Measurements from ENCODE around the gene NT5C2.
"Not testable (repeated sequence)": the region's sequence is repeated elsewhere in the genome, so short reads cannot be mapped to it uniquely, and the experiment has no call there.

NT5C2 gene

GRCh38 chr10:103168438-103168837 is 24.6 kb downstream of the NT5C2 start:
- DNase-seq (ENCODE audit: insufficient read length, low spot score) = no peak
- FAIRE-seq = no peak
- TF ChIP-seq POLR2A (IDR thresholded peaks at IDR 0.05; ENCODE audit: low read depth, low read length) (no peak), POU2F2 (IDR thresholded peaks at IDR 0.05; ENCODE audit: low read depth, low read length) (no peak), TAF1 (IDR thresholded peaks at IDR 0.05; ENCODE audit: low read depth, low read length) (no peak), SPI1 (IDR thresholded peaks at IDR 0.05; ENCODE audit: low read depth, low read length) (no peak), POLR2AphosphoS5 (IDR thresholded peaks at IDR 0.05; ENCODE audit: low read depth, low read length) (no peak), PAX5 (IDR thresholded peaks at IDR 0.05; ENCODE audit: insufficient read depth, low read length, severe bottlenecking) (no peak)

- not testable (repeated sequence) for DNase-seq (ENCODE audit: insufficient read length, low spot score); FAIRE-seq
Measured at GRCh38 chr10:103167554-103167953, 25.5 kb downstream of the NT5C2 start.

- no peak for TF ChIP-seq POU2F2 (IDR thresholded peaks at IDR 0.05; ENCODE audit: low read depth, low read length)
- TF ChIP-seq SPI1 (IDR thresholded peaks at IDR 0.05; ENCODE audit: low read depth, low read length) = no peak
- no peak for TF ChIP-seq PAX5 (IDR thresholded peaks at IDR 0.05; ENCODE audit: insufficient read depth, low read length, severe bottlenecking)
- no peak for TF ChIP-seq POLR2AphosphoS5 (IDR thresholded peaks at IDR 0.05; ENCODE audit: low read depth, low read length)
- TF ChIP-seq TAF1 (IDR thresholded peaks at IDR 0.05; ENCODE audit: low read depth, low read length) = no peak
- no peak for TF ChIP-seq POLR2A (IDR thresholded peaks at IDR 0.05; ENCODE audit: low read depth, low read length)
- no peak for DNase-seq (ENCODE audit: insufficient read length, low spot score)
- no peak for FAIRE-seq
Measured at GRCh38 chr10:103166523-103166922, 26.5 kb downstream of the NT5C2 start.

- FAIRE-seq; DNase-seq (ENCODE audit: insufficient read length, low spot score): not testable (repeated sequence)
Measured at GRCh38 chr10:103163766-103164403, 29.2 kb downstream of the NT5C2 start.

- no peak for DNase-seq (ENCODE audit: insufficient read length, low spot score)
- FAIRE-seq = no peak
- TF ChIP-seq PAX5 (IDR thresholded peaks at IDR 0.05; ENCODE audit: insufficient read depth, low read length, severe bottlenecking) = no peak
- TF ChIP-seq TAF1 (IDR thresholded peaks at IDR 0.05; ENCODE audit: low read depth, low read length) = no peak
- TF ChIP-seq SPI1 (IDR thresholded peaks at IDR 0.05; ENCODE audit: low read depth, low read length) = no peak
- TF ChIP-seq POLR2AphosphoS5 (IDR thresholded peaks at IDR 0.05; ENCODE audit: low read depth, low read length) = no peak
- no peak for TF ChIP-seq POLR2A (IDR thresholded peaks at IDR 0.05; ENCODE audit: low read depth, low read length)
- no peak for TF ChIP-seq POU2F2 (IDR thresholded peaks at IDR 0.05; ENCODE audit: low read depth, low read length)
Measured at GRCh38 chr10:103157246-103157645, 35.8 kb downstream of the NT5C2 start.

- DNase-seq (ENCODE audit: insufficient read length, low spot score) = no peak
- TF ChIP-seq POU2F2 (IDR thresholded peaks at IDR 0.05; ENCODE audit: low read depth, low read length) = no peak
- no peak for TF ChIP-seq POLR2A (IDR thresholded peaks at IDR 0.05; ENCODE audit: low read depth, low read length)
- no peak for TF ChIP-seq POLR2AphosphoS5 (IDR thresholded peaks at IDR 0.05; ENCODE audit: low read depth, low read length)
- no peak for TF ChIP-seq SPI1 (IDR thresholded peaks at IDR 0.05; ENCODE audit: low read depth, low read length)
- TF ChIP-seq PAX5 (IDR thresholded peaks at IDR 0.05; ENCODE audit: insufficient read depth, low read length, severe bottlenecking) = no peak
- TF ChIP-seq TAF1 (IDR thresholded peaks at IDR 0.05; ENCODE audit: low read depth, low read length) = no peak
- FAIRE-seq = no peak
Measured at GRCh38 chr10:103155471-103156085, 37.5 kb downstream of the NT5C2 start.

- no peak for DNase-seq (ENCODE audit: insufficient read length, low spot score)
- TF ChIP-seq POLR2A (IDR thresholded peaks at IDR 0.05; ENCODE audit: low read depth, low read length) (no peak), SPI1 (IDR thresholded peaks at IDR 0.05; ENCODE audit: low read depth, low read length) (no peak), POLR2AphosphoS5 (IDR thresholded peaks at IDR 0.05; ENCODE audit: low read depth, low read length) (no peak), POU2F2 (IDR thresholded peaks at IDR 0.05; ENCODE audit: low read depth, low read length) (no peak), PAX5 (IDR thresholded peaks at IDR 0.05; ENCODE audit: insufficient read depth, low read length, severe bottlenecking) (no peak), TAF1 (IDR thresholded peaks at IDR 0.05; ENCODE audit: low read depth, low read length) (no peak)
Measured at GRCh38 chr10:103154521-103155299, 38.4 kb downstream of the NT5C2 start.

GRCh38 chr10:103153302-103154197 is 39.5 kb downstream of the NT5C2 start:
- DNase-seq (ENCODE audit: insufficient read length, low spot score) (no peak), FAIRE-seq (no peak)
- TF ChIP-seq TAF1 (IDR thresholded peaks at IDR 0.05; ENCODE audit: low read depth, low read length) (no peak), POLR2A (IDR thresholded peaks at IDR 0.05; ENCODE audit: low read depth, low read length) (no peak)

More at GRCh38 chr10:103154521-103155299, 38.4 kb downstream of the NT5C2 start:
- no peak for FAIRE-seq

GRCh38 chr10:103149991-103150622 is 43.0 kb downstream of the NT5C2 start:
- no peak for DNase-seq (ENCODE audit: insufficient read length, low spot score)
- TF ChIP-seq PAX5 (IDR thresholded peaks at IDR 0.05; ENCODE audit: insufficient read depth, low read length, severe bottlenecking) (no peak), SPI1 (IDR thresholded peaks at IDR 0.05; ENCODE audit: low read depth, low read length) (no peak), TAF1 (IDR thresholded peaks at IDR 0.05; ENCODE audit: low read depth, low read length) (no peak), POLR2A (IDR thresholded peaks at IDR 0.05; ENCODE audit: low read depth, low read length) (no peak), POU2F2 (IDR thresholded peaks at IDR 0.05; ENCODE audit: low read depth, low read length) (no peak), POLR2AphosphoS5 (IDR thresholded peaks at IDR 0.05; ENCODE audit: low read depth, low read length) (no peak)
- no peak for FAIRE-seq
